GM12878 (cell line): ENCODE data around the gene PARP8.

Source experiments
- BRCA1 ChIP-seq: IDR thresholded peaks from 2 replicates; pipeline ENCODE4 v1.6.1; 2011; ENCODE audit warnings: low read depth, low read length, improper control_type of control experiment
- CBX3 ChIP-seq: fragments of 200-600 bp; sonication (generic); IDR thresholded peaks from 2 replicates; pipeline ENCODE4 v1.6.1; 2016; ENCODE audit warnings: low read depth, borderline replicate concordance
- PBX3 ChIP-seq: IDR thresholded peaks from 2 replicates; pipeline ENCODE4 v1.6.1; 2011; ENCODE audit warnings: mild to moderate bottlenecking, low read depth, low read length, moderate library complexity; ENCODE audit not compliant: insufficient replicate concordance
- TF ChIP-seq, protein P1 (sequence below), 3 experiments: IDR thresholded peaks in 2 of 3; conservative IDR thresholded peaks in 1 of 3; 2 replicates each; pipeline ENCODE4 v1.5.1; 2011; ENCODE audit warnings: low read depth in 3 of 3, low read length in 3 of 3, mild to moderate bottlenecking in 3 of 3, control low read depth in 2 of 3, moderate library complexity in 2 of 3, inconsistent platforms in 1 of 3, mixed read lengths in 1 of 3; ENCODE audit not compliant: control insufficient read depth in 2 of 3, insufficient read depth in 1 of 3; ENCODE audit errors: extremely low read depth in 1 of 3
- TF ChIP-seq, protein P2 (sequence below): IDR thresholded peaks from 2 replicates; pipeline ENCODE4 v1.6.1; 2012; ENCODE audit warnings: low read depth, low read length, improper control_type of control experiment
- TF ChIP-seq, protein P3 (sequence below): IDR thresholded peaks from 2 replicates; pipeline ENCODE4 v1.6.1; 2011; ENCODE audit warnings: low read depth, mild to moderate bottlenecking, low read length, moderate library complexity, borderline replicate concordance; ENCODE audit errors: extremely low read depth

- TF ChIP-seq, protein P1, sequence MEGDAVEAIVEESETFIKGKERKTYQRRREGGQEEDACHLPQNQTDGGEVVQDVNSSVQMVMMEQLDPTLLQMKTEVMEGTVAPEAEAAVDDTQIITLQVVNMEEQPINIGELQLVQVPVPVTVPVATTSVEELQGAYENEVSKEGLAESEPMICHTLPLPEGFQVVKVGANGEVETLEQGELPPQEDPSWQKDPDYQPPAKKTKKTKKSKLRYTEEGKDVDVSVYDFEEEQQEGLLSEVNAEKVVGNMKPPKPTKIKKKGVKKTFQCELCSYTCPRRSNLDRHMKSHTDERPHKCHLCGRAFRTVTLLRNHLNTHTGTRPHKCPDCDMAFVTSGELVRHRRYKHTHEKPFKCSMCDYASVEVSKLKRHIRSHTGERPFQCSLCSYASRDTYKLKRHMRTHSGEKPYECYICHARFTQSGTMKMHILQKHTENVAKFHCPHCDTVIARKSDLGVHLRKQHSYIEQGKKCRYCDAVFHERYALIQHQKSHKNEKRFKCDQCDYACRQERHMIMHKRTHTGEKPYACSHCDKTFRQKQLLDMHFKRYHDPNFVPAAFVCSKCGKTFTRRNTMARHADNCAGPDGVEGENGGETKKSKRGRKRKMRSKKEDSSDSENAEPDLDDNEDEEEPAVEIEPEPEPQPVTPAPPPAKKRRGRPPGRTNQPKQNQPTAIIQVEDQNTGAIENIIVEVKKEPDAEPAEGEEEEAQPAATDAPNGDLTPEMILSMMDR (IDR thresholded peaks at IDR 0.05 in 2 of 3, conservative IDR thresholded peaks at IDR 0.05 in 1 of 3; ENCODE audit: control insufficient read depth in 2 of 3, extremely low read depth in 1 of 3, insufficient read depth in 1 of 3, low read depth in 3 of 3, low read length in 3 of 3): no peak
- no peak for TF ChIP-seq PBX3
- TF ChIP-seq CBX3: no peak
- TF ChIP-seq BRCA1: no peak
- TF ChIP-seq, protein P2, sequence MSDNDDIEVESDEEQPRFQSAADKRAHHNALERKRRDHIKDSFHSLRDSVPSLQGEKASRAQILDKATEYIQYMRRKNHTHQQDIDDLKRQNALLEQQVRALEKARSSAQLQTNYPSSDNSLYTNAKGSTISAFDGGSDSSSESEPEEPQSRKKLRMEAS: no peak
- TF ChIP-seq, protein P3, sequence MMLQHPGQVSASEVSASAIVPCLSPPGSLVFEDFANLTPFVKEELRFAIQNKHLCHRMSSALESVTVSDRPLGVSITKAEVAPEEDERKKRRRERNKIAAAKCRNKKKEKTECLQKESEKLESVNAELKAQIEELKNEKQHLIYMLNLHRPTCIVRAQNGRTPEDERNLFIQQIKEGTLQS: no peak
Measured at GRCh38 chr5:50798002-50798401, 131.6 kb downstream of the PARP8 start.
